HCT116 (cell line): ENCODE data around the gene HERPUD1.

ENCODE experiments used
- CTCF ChIP-seq, 3 experiments: fragments of 200-600 bp in 1 of 3; sonication (generic) in 1 of 3; IDR thresholded peaks in 2 of 3; conservative IDR thresholded peaks in 1 of 3; 2 replicates each; pipeline ENCODE4 v1.5.1; 2012 to 2017; ENCODE audit warnings: low read depth in 2 of 3, low read length in 2 of 3, antibody characterized with exemption in 1 of 3, borderline replicate concordance in 1 of 3, control low read depth in 1 of 3, mild to moderate bottlenecking in 1 of 3, mixed read lengths in 1 of 3, mixed run types in 1 of 3, moderate library complexity in 1 of 3; ENCODE audit not compliant: insufficient read depth in 1 of 3
- EZH2 ChIP-seq: fragments of 200-600 bp; sonication (generic); IDR thresholded peaks from 2 replicates; pipeline ENCODE4 v1.6.1; 2017; ENCODE audit warnings: antibody characterized with exemption, mixed run types
- JUND ChIP-seq: IDR thresholded peaks from 2 replicates; pipeline ENCODE4 v1.6.1; 2012
- POLR2A ChIP-seq: IDR thresholded peaks from 2 replicates; pipeline ENCODE4 v1.7.0; 2011; ENCODE audit warnings: borderline replicate concordance; ENCODE audit not compliant: insufficient read depth, insufficient read length; ENCODE audit errors: extremely low read depth
- RAD21 ChIP-seq: IDR thresholded peaks from 2 replicates; pipeline ENCODE4 v1.6.1; 2012; ENCODE audit warnings: low read depth, mild to moderate bottlenecking
- REST ChIP-seq: IDR thresholded peaks from 2 replicates; pipeline ENCODE4 v1.6.1; 2012; ENCODE audit warnings: low read depth

GRCh38 chr16:56990407-56991286 lies 58.7 kb downstream of the HERPUD1 start:
- TF ChIP-seq EZH2 (no peak), REST (no peak), RAD21 (no peak), CTCF (IDR thresholded peaks at IDR 0.05 in 2 of 3, conservative IDR thresholded peaks at IDR 0.05 in 1 of 3; ENCODE audit: borderline replicate concordance in 1 of 3, insufficient read depth in 1 of 3, low read depth in 2 of 3, low read length in 2 of 3) (no peak), POLR2A (no peak), JUND (no peak)
